ENCODE measurements around the gene ZNF219. TPM values are rescaled to one million over a fixed set of nuclear protein-coding genes. Genes with fewer than 3 reads are reported as not detected.
A peak's percentile ranks its signal among the peaks of the same experiment; 100 is the strongest.

The ZNF219 gene
- total and polyA plus RNA-seq, 2 of the 13 experiments (the other 11 are each of a cell fraction or from before 2014, with no cell fraction given) = 34.5 to 36.6 TPM

- no peak for TF ChIP-seq AHDC1 (CRISPR knock-in tag; IDR thresholded peaks at IDR 0.05; ENCODE audit: borderline replicate concordance)
- no peak; the same call in 1 of the 2 replicates for TF ChIP-seq ZFP36L2 (CRISPR knock-in tag; IDR thresholded peaks at IDR 0.05)
- no peak for TF ChIP-seq POLR2AphosphoS2 (IDR thresholded peaks at IDR 0.05; ENCODE audit: low read depth, low read length)
- TF ChIP-seq ZNF264 (CRISPR knock-in tag; IDR thresholded peaks at IDR 0.05) = no peak
- no peak for TF ChIP-seq SMARCE1 (IDR thresholded peaks at IDR 0.05; ENCODE audit: borderline replicate concordance)
- peak; percentile 91 for TF ChIP-seq ZNF276 (CRISPR knock-in tag; IDR thresholded peaks at IDR 0.05; ENCODE audit: low read depth)
- TF ChIP-seq ZNF101 (CRISPR knock-in tag; IDR thresholded peaks at IDR 0.05; ENCODE audit: borderline replicate concordance, low read depth) = no peak; the same call in 1 of the 2 replicates
- TF ChIP-seq HBP1 (CRISPR knock-in tag; IDR thresholded peaks at IDR 0.05; ENCODE audit: low read depth) = peak; percentile 84; the same call in 1 of the 2 replicates
- TF ChIP-seq MEF2D (CRISPR knock-in tag; IDR thresholded peaks at IDR 0.05) = peak; percentile 87
- TF ChIP-seq ZFP1 (CRISPR knock-in tag; IDR thresholded peaks at IDR 0.05) = peak; percentile 69; the same call in 1 of the 2 replicates
- TF ChIP-seq ZNF281 (CRISPR knock-in tag; IDR thresholded peaks at IDR 0.05; ENCODE audit: borderline replicate concordance) = peak; percentile 75; the same call in 1 of the 2 replicates
- no peak for TF ChIP-seq ZNF296 (CRISPR knock-in tag; conservative IDR thresholded peaks at IDR 0.05)
Measured at GRCh38 chr14:21092273-21093011, 6.0 kb downstream of the ZNF219 start (continued).

All from HepG2 (cell line).